PC-3 (cell line): ENCODE data around the gene TRIL. TPM values are rescaled to one million over a fixed set of nuclear protein-coding genes. Genes with fewer than 3 reads are reported as not detected.

Experiments
- ATAC-seq: fragments of 200-7000 bp; cut with Tn5 transposase; 2 replicates; pipeline ENCODE4 v1.9.1; 2020; ENCODE audit warnings: mild to moderate bottlenecking, moderate library complexity
- BruUV-seq: library from RNA; stranded (reverse); fragments of 400-500 nt; replicated peaks from 2 replicates; lab custom pipeline; 2021; lab: Mats Ljungman, UMichigan
- CTCF ChIA-PET: fragments of 300-600 bp; sonication (Branson Sonifier 250); formaldehyde crosslinking; loops from one replicate; lab custom pipeline; 2022; ENCODE audit warnings: antibody characterized with exemption; lab: Charles Lee
- POLR2A ChIA-PET: fragments of 300-600 bp; sonication (Branson Sonifier 250); formaldehyde crosslinking; loops from one replicate; lab custom pipeline; 2022; ENCODE audit warnings: antibody characterized with exemption; ENCODE audit not compliant: unreplicated experiment; lab: Charles Lee
- DNase-seq: peaks from one replicate; pipeline ENCODE4 v3.0.0-alpha.2; 2015
- H2AFZ ChIP-seq: fragments of 300-600 bp; sonication (generic); 2 replicates; pipeline ENCODE4 v1.6.0; 2016; ENCODE audit warnings: antibody characterized with exemption, low read length
- H3F3A ChIP-seq: fragments of 300-600 bp; sonication (generic); one replicate; pipeline ENCODE4 v1.6.0; 2017; ENCODE audit warnings: antibody characterized with exemption, low read length, control low read depth, mild to moderate bottlenecking; ENCODE audit not compliant: unreplicated experiment
- H3K27ac ChIP-seq: fragments of 300-600 bp; sonication (generic); 2 replicates; pipeline ENCODE4 v1.5.1; 2016; ENCODE audit warnings: mild to moderate bottlenecking, low read length
- H3K27me3 ChIP-seq: fragments of 300-600 bp; sonication (generic); 2 replicates; pipeline ENCODE4 v1.6.1; 2016; ENCODE audit warnings: low read length, mixed read lengths
- H3K36me3 ChIP-seq: fragments of 300-600 bp; sonication (generic); 2 replicates; pipeline ENCODE4 v1.6.1; 2016; ENCODE audit warnings: low read depth, mixed run types, low read length, mixed read lengths
- H3K4me1 ChIP-seq: fragments of 300-600 bp; sonication (generic); 2 replicates; pipeline ENCODE4 v1.5.1; 2016; ENCODE audit warnings: low read length; ENCODE audit not compliant: insufficient read depth
- H3K4me2 ChIP-seq: fragments of 300-600 bp; sonication (generic); 2 replicates; pipeline ENCODE4 v1.6.0; 2016; ENCODE audit warnings: low read length
- H3K4me3 ChIP-seq: fragments of 300-600 bp; sonication (generic); 2 replicates; pipeline ENCODE4 v1.5.1; 2016; ENCODE audit warnings: mild to moderate bottlenecking, low read length, mixed read lengths
- H3K79me2 ChIP-seq: fragments of 300-600 bp; sonication (generic); 2 replicates; pipeline ENCODE4 v1.6.1; 2017; ENCODE audit warnings: low read length, mixed read lengths
- H3K9ac ChIP-seq: fragments of 300-600 bp; sonication (generic); 2 replicates; pipeline ENCODE4 v1.6.0; 2016; ENCODE audit warnings: mild to moderate bottlenecking, low read length
- H3K9me2 ChIP-seq: fragments of 300-600 bp; sonication (generic); replicated peaks from 2 replicates; pipeline ENCODE4 v1.6.1; 2016; ENCODE audit warnings: mixed run types, low read length, mixed read lengths
- H3K9me3 ChIP-seq: fragments of 300-600 bp; sonication (generic); 2 replicates; pipeline ENCODE4 v1.6.1; 2016; ENCODE audit warnings: low read length, mixed read lengths
- H4K20me1 ChIP-seq: fragments of 300-600 bp; sonication (generic); 2 replicates; pipeline ENCODE4 v1.6.1; 2016; ENCODE audit warnings: low read length, mixed read lengths
- CTCF ChIP-seq: fragments of 300-600 bp; sonication (generic); conservative IDR thresholded peaks from 2 replicates; pipeline ENCODE4 v1.5.1; 2017; ENCODE audit warnings: antibody characterized with exemption, low read depth, mild to moderate bottlenecking, low read length
- EZH2 ChIP-seq: fragments of 300-600 bp; sonication (generic); IDR thresholded peaks from one replicate; pipeline ENCODE4 v1.6.1; 2017; ENCODE audit warnings: antibody characterized with exemption, mild to moderate bottlenecking, low read length; ENCODE audit not compliant: unreplicated experiment
- EZH2phosphoT487 ChIP-seq: fragments of 300-600 bp; sonication (generic); IDR thresholded peaks from 2 replicates; pipeline ENCODE4 v1.6.1; 2018; ENCODE audit warnings: mild to moderate bottlenecking, antibody characterized with exemption, low read length, borderline replicate concordance
- intact Hi-C: fragments of 100-400 bp; cut with micrococcal nuclease; formaldehyde crosslinking; loops from 2 replicates; pipeline ENCODE4 v1.9.0; 2023
- total RNA-seq: library from RNA; depleted of rRNA; stranded (reverse); fragments of >200 nt; gene quantifications from 2 replicates; pipeline ENCODE4 v1.2.3, GENCODE V29; 2014

The TRIL gene
- total RNA-seq, 1 experiment from 2014 or later = 0.29 TPM

GRCh38 chr7:28937619-28938018 is 20.5 kb downstream of the TRIL start:
- ChIA-PET POLR2A (no interaction called here), CTCF (no interaction called here)
- Histone ChIP-seq H3K27ac (no peak overlapping the region), H3K27me3 (no peaks in the 10 kb centered on the region), H3F3A (no peaks in the 10 kb centered on the region), H3K4me1 (no peaks in the 10 kb centered on the region), H3K79me2 (no peaks in the 10 kb centered on the region), H2AFZ (no peak overlapping the region), H3K9me3 (no peaks in the 10 kb centered on the region), H3K36me3 (no peaks in the 10 kb centered on the region), H3K4me2 (no peak overlapping the region), H3K9me2 (no peaks in the 10 kb centered on the region), H3K4me3 (no peak overlapping the region), H3K9ac (no peak overlapping the region), H4K20me1 (no peaks in the 10 kb centered on the region)
- intact Hi-C loops = no loop called here
- no peak for TF ChIP-seq EZH2phosphoT487
- no peak for TF ChIP-seq EZH2
- no peak for TF ChIP-seq CTCF
- BruUV-seq = no TSS peak
- ATAC-seq (no peak), DNase-seq (no peak)

- H3K9me3 ChIP-seq = no peaks in the 10 kb centered on the region
- H3K9me2 ChIP-seq = no peaks in the 10 kb centered on the region
- ChIA-PET POLR2A (no interaction called here), CTCF (interaction anchor here (0.6 kb wide), 1 partner anchor 169 kb away, joined by 4 read pairs; no protein-coding TSS in a partner anchor)
- ATAC-seq (no peak), DNase-seq (no peak)
- no peak overlapping the region for H3K27ac ChIP-seq
- H3K4me3 ChIP-seq = no peak overlapping the region
- no peak overlapping the region for H3K9ac ChIP-seq
- no peaks in the 10 kb centered on the region for H4K20me1 ChIP-seq
- no peaks in the 10 kb centered on the region for H3K27me3 ChIP-seq
- BruUV-seq = no TSS peak
- H3K4me1 ChIP-seq = no peaks in the 10 kb centered on the region
- H3K79me2 ChIP-seq = no peaks in the 10 kb centered on the region
- H2AFZ ChIP-seq = no peak overlapping the region
- TF ChIP-seq EZH2 (no peak), EZH2phosphoT487 (no peak), CTCF (no peak)
- no peak overlapping the region for H3K4me2 ChIP-seq
- H3K36me3 ChIP-seq = no peaks in the 10 kb centered on the region
- intact Hi-C loops = no loop called here
- no peaks in the 10 kb centered on the region for H3F3A ChIP-seq
Measured at GRCh38 chr7:28937103-28937502, 21.0 kb downstream of the TRIL start.

GRCh38 chr7:28933846-28934320 is 24.2 kb downstream of the TRIL start:
- POLR2A ChIA-PET = no interaction called here
- Histone ChIP-seq H3K36me3 (no peaks in the 10 kb centered on the region), H3F3A (no peaks in the 10 kb centered on the region), H3K9ac (no peak overlapping the region), H3K79me2 (no peaks in the 10 kb centered on the region), H3K4me2 (no peak overlapping the region), H3K9me2 (no peaks in the 10 kb centered on the region), H3K27me3 (no peaks in the 10 kb centered on the region), H4K20me1 (no peaks in the 10 kb centered on the region), H2AFZ (0 out of 2 replicates have a peak overlapping the region, but pooled peaks have one; percentile 50), H3K4me3 (no peak overlapping the region), H3K4me1 (no peaks in the 10 kb centered on the region), H3K27ac (no peak overlapping the region), H3K9me3 (no peaks in the 10 kb centered on the region)
- no TSS peak for BruUV-seq
- DNase-seq (no peak), ATAC-seq (no peak)
- intact Hi-C loops = no loop called here
- CTCF ChIA-PET = no interaction called here
- TF ChIP-seq EZH2 (no peak), CTCF (no peak), EZH2phosphoT487 (no peak)
